ENCODE measurements around the gene CDSN. TPM values are rescaled to one million over a fixed set of nuclear protein-coding genes. Genes with fewer than 3 reads are reported as not detected.

CDSN gene
- total and polyA plus RNA-seq, 12 donors, result 0.03 to 0.08 TPM; not detected in 10

GRCh38 chr6:31130751-31131150 lies 10.5 kb upstream of the CDSN start:
- no peak for DNase-seq
- Histone ChIP-seq H3K27me3 (no peaks in the 10 kb centered on the region), H3K36me3 (replicated peaks in 1 of 2) (no peaks in the 10 kb centered on the region), H3K4me3 (no peak overlapping the region), H3K4me1 (replicated peaks in 1 of 2) (no peaks in the 10 kb centered on the region), H3K27ac (no peak overlapping the region), H3K9me3 (replicated peaks in 1 of 3) (no peaks in the 10 kb centered on the region)
- 86 to 92% (median 88%) methylated on average over 3 of the region's 3 CpGs for WGBS, 4 donors
- intact Hi-C loops (cut with DNase I), result no loop called here
- TF ChIP-seq CTCF (IDR thresholded peaks at IDR 0.05) (no peak), POLR2A (IDR thresholded peaks at IDR 0.05) (no peak)

GRCh38 chr6:31129130-31129529 lies 8.9 kb upstream of the CDSN start:
- H3K4me3 ChIP-seq, result no peak overlapping the region
- H3K9me3 ChIP-seq (replicated peaks in 1 of 3), result no peaks in the 10 kb centered on the region
- intact Hi-C loops (cut with DNase I), result no loop called here
- no peak for TF ChIP-seq POLR2A (IDR thresholded peaks at IDR 0.05)
- no peak for TF ChIP-seq CTCF (IDR thresholded peaks at IDR 0.05)
- no peak overlapping the region for H3K27ac ChIP-seq
- no peak for DNase-seq
- no peaks in the 10 kb centered on the region for H3K36me3 ChIP-seq (replicated peaks in 1 of 2)
- 43 to 47% (median 46%) methylated on average over 4 of the region's 4 CpGs for WGBS, 4 donors
- H3K4me1 ChIP-seq (replicated peaks in 1 of 2), result no peaks in the 10 kb centered on the region
- H3K27me3 ChIP-seq, result no peaks in the 10 kb centered on the region

GRCh38 chr6:31128093-31128676 lies 7.9 kb upstream of the CDSN start:
- H3K27ac ChIP-seq, result no peak overlapping the region
- intact Hi-C loops (cut with DNase I), result no loop called here
- TF ChIP-seq POLR2A (IDR thresholded peaks at IDR 0.05) (no peak), CTCF (IDR thresholded peaks at IDR 0.05) (peak; percentile 58 to 84 (median 62))
- no peaks in the 10 kb centered on the region for H3K27me3 ChIP-seq
- H3K4me3 ChIP-seq, result no peak overlapping the region
- 0 to 12% (median 5%) methylated on average over 6 to 8 of the region's 8 CpGs for WGBS, 4 donors
- H3K4me1 ChIP-seq (replicated peaks in 1 of 2), result no peaks in the 10 kb centered on the region
- DNase-seq, result peak in 6 of 7 donors; percentile 55 to 80 (median 70)
- no peaks in the 10 kb centered on the region for H3K9me3 ChIP-seq (replicated peaks in 1 of 3)
- no peaks in the 10 kb centered on the region for H3K36me3 ChIP-seq (replicated peaks in 1 of 2)

- intact Hi-C loops (cut with DNase I), result no loop called here
- Histone ChIP-seq H3K36me3 (replicated peaks in 1 of 2) (no peaks in the 10 kb centered on the region), H3K27me3 (no peaks in the 10 kb centered on the region), H3K9me3 (replicated peaks in 1 of 3) (no peaks in the 10 kb centered on the region), H3K4me3 (no peak overlapping the region), H3K4me1 (replicated peaks in 1 of 2) (peaks cover 0 to 5% of the 10 kb centered on the region in 2 donors), H3K27ac (no peak overlapping the region)
- TF ChIP-seq CTCF (IDR thresholded peaks at IDR 0.05), result no peak
- no peak for TF ChIP-seq POLR2A (IDR thresholded peaks at IDR 0.05)
- 75 to 81% (median 77%) methylated on average over 15 to 16 of the region's 16 CpGs for WGBS, 4 donors
- DNase-seq, result no peak
Measured at GRCh38 chr6:31126396-31127175, 6.3 kb upstream of the CDSN start.
